ENCODE measurements around the gene ANKRD16.

GRCh38 chr10:5876181-5876768 is 13.4 kb downstream of the ANKRD16 start:
- TF ChIP-seq CTCF (IDR thresholded peaks at IDR 0.05; ENCODE audit: insufficient read depth, low read length) = no peak
- no peak for TF ChIP-seq REST (IDR thresholded peaks at IDR 0.05; ENCODE audit: insufficient replicate concordance, low read depth)
- no peak for TF ChIP-seq POLR2AphosphoS5 (IDR thresholded peaks at IDR 0.05; ENCODE audit: low read depth)

All from HL-60 (cell line).